NCI-H2029 (cell line): Measurements from ENCODE around the gene PIK3CB.
"Not testable (repeated sequence)": the region's sequence is repeated elsewhere in the genome, so short reads cannot be mapped to it uniquely, and the experiment has no call there.

Source experiments
- DNase-seq: peaks from one replicate; lab custom pipeline; 2025; lab: John Stamatoyannopoulos, UW

The PIK3CB gene

DNA sequence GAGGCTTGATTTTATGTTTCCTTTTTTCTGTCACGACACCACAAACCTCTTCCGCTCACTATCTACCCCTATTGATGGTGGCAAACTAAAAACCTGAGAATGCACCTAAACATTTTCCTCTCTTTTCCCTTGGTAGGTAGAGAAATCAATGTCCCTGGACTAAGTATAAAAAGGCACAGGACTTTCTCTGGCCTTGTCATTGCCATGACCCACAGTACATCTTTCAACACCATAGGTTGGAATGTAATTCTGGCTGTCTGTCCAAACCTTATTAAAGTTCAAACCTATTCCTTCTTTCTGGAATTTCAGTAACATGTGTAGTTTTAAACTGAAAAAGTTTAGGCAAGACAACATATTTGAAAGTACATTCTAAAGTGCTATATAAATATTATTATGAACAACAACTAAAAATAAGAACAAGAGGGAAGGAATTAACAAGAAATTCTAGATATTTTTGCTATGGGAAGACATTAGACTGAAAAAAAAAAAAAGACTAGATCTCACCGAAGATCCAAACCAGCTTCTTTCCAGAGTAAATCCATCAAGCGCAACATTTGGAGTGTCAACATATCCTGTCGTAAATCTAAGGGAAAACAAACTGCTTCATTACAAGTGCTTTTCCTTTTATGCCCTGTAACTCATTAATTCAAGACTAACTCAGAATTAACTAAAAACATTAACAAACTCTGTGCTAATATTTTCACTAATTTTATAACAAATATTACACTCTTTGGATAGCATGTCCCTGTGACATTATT, 153.1 kb downstream of the PIK3CB start:
- no peak for DNase-seq

DNA sequence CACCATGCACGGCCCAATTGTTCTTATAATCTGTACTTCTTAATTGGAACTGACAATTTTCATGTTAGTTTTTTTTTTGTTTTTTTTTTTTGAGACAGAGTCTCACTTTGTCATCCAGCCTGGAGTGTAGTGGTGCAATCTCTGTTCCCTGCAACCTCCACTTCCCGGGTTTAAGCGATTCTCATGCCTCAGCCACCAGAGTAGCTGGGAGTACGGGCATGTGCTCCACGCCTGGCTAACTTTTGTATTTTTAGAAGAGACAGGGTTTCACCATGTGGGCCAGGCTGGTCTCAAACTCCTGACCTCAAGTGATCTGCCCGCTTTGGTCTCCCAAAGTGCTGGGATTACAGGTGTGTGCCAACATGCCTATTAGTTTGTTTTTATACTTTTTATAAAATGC, 153.8 kb downstream of the PIK3CB start:
- DNase-seq, result not testable (repeated sequence)

DNA sequence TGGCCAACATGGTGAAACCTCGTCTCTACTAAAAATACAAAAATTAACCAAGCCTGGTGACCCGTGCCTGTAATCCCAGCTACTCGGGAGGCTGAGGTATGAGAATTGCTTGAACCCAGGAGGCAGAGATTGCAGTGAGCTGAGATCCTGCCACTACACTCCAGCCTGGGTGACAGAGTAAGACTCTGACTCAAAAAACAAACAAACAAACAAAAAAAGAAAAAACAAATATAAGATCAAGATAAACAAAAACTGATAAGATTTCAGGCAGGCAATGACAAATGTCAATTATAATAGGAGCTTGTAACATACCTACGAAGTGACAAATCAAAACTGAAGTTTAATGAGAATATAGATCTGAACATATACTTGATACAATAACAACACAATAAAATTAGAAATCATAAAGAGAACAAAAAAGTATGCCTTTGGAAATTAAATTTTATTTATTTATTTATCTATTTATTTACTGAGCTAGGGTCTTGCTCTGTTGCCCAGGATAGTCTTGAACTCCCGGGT, 155.8 kb downstream of the PIK3CB start:
- DNase-seq, result no peak

DNA sequence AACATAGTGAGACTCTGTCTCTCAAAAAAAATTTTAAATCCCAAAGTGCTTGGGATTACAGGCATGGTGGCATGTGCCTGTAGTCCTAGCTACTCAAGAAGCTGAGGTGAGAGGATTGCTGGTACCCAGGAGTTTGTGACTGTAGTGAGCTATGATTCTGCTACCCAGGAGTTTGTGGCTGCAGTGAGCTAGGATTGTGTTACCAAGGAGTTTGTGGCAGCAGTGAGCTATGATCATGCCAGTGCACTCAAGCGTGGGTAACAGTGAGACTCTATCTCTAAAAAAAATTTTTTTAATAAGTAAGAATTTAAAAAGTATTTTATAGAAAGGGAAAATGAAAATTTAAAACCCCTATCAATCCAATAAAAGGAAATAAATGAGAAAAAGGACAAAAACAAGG, 156.6 kb downstream of the PIK3CB start:
- DNase-seq, result no peak

DNA sequence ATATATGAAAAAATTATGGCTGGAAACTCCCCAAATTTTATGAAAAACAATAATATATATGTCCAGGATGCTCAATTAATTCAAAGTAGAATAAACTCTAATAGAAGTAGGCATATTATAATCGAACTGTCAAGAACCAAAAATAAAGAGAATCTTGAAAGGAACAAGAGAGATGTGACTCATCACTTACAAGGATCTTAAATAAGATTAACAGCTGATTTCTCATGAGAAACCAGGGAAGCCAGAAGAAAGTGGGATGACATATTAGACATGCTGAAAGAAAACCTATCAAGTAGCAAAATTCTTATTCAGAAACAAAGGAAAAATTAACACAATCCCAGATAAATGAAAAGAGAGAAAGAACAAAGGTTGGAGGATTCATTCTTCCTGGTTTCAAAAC, 159.3 kb downstream of the PIK3CB start:
- DNase-seq, result no peak

DNA sequence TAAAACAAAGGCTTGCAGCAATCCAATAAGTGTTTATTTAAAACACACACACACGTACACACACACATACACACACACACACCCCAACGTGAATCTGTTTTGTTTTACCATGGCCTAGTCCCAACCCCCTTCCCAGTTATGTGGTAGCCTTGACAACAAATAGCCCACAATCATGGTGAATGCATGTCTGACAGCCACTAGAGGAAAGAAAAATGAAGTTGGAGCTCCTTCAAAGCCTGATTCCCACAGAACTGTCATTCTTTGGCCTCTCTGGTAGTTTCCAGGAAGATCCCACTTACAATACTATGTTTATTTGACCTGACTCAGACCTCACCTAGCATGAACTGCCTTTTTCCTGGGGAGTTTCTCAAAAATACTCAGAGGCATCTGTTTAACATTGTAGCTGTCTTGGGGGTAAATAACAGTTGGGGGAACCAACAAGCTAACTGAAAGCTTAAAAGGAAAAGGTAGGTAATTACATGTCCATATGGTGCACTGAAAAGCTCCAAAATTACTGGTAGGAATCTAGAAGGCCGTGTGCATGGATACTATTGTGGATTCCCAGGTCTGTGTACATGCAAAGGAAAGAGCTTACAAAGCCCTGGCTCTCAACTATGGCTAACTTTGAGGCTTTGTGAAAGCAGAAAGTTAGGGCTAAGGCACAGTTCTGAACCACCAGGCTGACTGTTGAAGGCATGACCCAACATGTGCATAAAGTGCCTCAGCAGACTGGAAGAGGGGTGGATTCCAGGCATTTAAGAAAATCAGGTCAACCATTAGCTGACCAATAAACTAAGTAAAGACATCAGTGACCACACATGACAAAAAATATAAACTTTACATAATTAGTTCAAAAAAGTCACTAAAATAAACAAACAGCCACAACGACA, 160.8 kb downstream of the PIK3CB start:
- DNase-seq, result no peak

DNA sequence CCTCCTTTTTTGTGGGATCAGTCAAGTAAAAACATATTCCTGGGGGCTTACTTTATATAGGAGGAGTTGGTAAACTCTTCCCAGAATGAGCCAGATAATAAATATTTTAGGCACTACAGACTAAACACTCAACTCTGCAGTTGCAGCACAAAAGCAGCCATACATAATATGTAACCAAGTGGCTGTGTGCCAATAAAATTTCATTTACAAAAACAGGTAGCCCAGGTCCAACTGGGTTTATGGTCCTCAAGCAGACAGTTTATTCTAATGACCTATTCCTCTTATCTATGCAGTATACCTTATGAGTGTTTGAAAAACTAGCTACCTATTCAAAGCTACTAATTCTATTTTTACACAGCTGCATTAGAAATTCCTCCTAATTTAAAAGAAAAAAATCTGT, 164.3 kb downstream of the PIK3CB start:
- peak; percentile 42 for DNase-seq

DNA sequence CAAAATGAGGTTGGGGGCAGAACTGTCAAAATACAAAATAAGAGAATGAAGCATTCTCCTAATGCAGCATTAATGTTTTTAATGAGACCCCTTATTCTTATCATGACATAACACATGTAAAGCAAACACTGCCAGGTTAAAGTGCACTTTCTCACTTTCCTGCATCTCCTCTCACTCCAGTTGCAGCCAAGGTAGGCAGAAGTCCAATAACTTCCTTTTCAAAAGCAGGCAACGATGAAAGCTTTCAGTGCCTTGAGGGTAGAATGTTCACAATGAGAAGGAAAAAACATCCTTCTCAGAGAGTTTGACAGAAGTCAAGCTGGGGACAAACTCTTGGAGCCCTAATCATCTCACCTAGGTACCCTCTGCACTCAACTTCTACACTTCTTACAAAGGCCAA, 166.6 kb downstream of the PIK3CB start:
- DNase-seq, result no peak

DNA sequence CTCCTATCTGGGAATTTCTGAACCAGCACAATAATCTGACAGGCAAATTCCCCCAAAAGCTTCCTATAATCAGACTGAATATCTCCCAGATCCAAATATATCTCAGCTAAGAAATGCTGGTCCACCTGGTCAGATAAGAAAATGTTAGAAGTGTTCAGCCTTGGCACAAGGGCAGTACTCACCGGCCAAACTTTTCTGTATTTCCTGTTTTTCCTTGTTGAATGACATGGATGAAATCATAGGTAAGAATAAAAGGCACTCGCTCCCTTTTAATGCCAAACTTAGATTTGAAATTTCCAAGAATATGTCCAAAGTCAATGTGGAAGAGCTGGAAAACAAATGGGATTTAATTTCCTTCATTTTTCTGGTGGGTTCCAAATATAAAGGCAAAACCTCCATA, 177.2 kb downstream of the PIK3CB start:
- no peak for DNase-seq

DNA sequence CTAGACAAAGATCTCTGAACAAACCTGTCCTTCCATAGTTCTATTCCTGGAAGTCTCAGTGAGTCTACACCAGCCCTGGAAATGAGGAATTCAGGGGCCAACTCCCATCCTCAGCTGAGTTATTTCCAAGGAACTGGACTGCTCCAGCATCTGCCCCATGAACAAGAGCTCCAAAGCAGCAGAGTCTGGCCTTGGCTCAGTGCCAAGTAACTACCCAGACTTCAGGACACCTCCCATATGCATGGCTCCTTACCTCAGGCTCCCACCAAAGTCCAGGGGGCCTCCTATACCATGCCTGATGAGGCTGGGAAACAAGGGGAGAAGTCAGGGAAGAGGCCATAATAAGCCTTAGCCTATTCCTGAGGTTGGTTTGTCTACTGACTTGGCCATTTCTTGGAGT, 181.2 kb downstream of the PIK3CB start:
- DNase-seq, result no peak

DNA sequence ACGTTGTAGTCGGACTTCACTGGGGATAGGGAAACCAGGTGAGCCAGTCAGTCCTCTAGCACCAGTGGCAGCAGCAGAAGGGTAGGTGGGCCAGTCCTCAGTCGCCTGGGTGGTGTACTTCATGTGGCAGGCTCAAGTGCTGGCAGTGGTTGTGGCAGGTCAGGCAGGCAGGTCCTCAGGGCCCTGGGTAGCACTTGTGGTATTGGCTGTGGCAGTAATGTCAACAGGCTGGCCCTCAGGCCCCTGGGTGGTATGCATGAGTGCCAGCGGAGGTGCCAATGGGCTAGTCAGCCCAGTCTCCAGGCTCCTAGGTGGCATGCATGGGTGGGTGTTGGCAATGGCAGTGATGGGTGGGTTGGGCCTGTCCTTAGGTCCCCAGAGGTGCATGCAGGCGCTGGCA, 185.6 kb downstream of the PIK3CB start:
- DNase-seq, result no peak

DNA sequence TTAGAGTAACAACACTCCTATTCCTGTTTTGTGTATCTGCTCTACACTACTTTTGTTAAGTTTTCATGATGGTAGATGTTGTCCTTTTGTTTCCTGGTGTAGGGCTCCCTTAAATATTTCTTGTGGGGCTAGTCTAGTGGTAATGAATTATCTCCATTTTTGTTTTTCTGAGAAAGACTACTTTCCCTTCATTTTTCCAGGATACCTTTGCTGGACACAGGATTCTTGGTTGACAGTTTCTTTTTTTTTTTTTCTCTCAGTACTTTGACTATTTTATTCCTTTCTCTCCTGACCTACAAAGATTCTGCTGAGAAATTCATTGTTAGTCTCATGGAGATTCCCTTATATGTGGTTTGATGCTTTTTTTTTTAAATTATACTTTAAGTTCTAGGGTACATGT, 188.2 kb downstream of the PIK3CB start:
- DNase-seq, result no peak

DNA sequence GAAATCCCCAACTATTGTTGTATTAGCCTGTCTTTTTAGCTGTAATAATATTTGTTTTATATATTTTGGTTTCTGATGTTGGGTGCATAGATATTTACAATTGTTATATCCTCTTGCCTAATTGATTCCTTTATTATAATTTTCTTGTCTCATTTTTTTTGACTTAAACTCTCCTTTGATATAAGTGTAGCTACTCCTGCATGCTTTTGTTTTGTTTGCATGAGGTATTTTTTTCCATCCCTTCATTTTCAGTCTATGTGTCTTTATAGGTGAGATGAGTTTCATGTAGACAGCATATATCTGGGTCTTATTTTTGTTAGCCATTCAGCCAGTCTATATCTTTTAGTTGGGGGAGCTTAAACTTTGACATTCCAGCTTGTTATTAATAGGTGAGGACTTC, 188.7 kb downstream of the PIK3CB start:
- no peak for DNase-seq

DNA sequence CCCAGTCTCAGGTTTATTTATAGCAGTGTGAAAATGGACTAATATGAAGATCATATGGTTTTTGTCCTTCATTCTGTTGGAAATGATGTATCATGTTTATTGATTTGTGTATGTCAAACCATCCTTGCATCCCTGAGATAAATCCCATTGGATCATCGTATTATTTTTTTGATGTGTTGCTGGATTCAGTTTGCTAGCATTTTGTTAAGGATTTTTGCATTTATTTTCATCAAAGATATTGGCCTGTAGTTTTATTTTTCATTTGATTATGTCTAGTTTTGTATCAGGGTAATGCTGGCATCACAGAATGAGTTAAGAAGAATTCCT, 191.8 kb downstream of the PIK3CB start:
- DNase-seq, result no peak

DNA sequence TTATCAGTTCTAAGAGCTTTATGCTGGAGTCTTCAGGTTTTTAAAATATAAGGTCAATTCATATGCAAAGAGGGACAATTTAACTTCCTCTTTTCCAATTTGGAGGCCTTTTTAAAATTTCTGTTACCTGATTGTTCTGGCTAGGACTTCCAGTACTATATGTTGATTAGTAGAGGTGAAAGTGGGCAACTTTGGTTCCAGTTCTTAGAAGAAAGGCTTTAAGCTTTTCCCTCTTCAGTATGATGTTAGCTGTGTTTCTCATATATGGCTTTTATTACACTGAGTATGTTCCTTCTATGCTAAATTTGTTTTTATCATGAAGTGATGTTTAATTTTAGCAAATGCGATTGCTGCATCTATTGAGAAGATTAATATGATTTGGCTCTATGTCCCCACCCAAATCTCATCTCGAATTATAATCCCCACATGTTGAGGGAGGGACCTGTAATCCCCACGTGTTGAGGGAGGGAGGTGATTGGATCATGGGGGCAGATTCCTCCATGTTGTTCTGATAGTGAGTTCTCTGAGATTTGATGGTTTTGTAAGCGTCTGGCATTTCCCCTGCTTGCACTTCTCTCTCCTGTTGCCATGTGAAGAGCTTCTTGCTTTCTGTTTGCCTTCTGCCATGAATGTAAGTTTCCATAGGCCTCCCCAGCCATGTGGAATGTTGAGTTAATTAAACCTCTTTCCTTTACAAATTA, 192.4 kb downstream of the PIK3CB start:
- DNase-seq, result no peak

DNA sequence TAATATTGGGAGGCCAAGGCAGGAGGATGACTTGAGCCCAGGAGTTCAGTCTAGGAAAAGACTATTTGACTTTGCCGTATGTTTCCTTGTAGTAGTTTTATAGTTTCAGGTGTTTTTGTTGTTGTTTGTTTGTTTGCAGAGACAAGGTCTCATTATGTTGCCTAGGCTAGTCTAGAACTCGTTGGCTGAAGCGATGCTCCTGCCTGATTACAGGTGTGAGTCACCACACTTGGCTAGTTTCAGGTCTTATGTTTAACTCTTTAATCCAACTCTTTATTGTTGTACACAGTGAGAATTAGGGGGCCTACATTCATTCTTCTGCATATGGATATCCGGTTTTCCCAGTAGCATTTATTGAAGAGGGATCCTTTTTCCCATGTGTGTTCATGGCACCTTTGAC, 194.2 kb downstream of the PIK3CB start:
- no peak for DNase-seq

DNA sequence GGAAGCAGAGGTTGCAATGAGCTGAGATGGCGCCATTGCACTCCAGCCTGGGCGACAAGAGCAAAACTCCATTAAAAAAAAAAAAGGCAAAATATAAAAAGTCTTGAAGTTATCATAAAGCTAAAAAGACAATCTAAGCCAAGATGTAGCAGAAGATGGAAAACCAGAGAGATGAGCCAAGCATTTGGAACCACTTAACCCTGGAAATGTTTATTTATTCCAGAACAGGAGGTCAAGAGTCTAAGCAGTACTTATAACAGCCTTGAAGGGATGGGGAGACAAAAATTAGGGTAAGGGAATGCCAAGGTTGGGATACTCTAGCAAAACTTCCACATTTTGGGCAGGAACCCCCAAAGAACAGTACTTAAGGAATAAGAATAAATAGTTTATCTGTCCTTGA, 196.1 kb downstream of the PIK3CB start:
- no peak for DNase-seq

DNA sequence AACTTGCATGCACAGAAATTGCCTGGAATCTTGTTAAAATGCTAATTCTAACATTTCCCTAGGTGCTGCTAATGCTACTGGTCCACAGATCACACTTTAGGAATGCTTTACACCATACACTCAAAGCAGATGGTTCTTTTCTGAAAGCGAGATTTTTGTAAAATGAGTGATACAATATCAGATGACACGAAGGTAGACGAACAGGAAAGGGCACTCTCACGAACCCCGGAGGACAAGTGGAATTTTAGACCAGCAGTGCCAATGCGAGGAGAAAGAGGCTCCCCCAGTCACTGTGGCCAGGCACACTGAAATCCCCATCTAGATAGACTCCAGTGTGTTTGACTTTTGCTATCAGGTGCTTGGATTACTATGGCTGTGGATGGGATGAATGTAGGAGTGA, 205.2 kb downstream of the PIK3CB start:
- DNase-seq, result no peak

DNA sequence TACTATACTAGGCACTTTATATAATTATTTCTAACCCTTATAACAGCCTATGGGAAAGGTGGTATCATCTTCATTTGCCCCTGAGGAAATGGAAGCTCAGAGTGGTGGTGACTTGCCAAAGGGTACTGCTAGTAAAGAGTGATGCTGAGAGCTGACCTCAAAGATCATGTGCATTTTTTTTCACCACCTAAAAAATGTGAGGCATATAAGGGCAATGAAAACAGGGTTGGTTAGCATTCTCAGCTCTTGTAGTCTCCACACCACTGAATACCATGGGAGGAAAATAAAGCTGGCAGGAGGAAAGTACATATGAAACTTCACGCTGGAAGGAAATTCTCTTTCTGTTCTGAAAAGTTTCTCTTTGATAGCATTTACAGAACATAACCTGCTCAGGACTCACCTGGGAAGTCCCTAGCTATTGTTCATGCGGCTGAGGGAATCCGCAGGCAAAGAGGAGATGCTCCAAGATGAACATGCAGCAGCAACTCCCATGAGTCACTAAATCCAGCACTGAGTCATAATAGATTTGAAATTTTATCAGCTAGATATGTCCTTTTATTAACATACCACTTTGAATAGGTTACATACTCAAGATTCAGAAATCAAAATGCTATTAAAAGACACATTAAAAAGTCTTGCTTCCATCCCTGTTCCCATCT, 208.9 kb downstream of the PIK3CB start:
- DNase-seq, result no peak

DNA sequence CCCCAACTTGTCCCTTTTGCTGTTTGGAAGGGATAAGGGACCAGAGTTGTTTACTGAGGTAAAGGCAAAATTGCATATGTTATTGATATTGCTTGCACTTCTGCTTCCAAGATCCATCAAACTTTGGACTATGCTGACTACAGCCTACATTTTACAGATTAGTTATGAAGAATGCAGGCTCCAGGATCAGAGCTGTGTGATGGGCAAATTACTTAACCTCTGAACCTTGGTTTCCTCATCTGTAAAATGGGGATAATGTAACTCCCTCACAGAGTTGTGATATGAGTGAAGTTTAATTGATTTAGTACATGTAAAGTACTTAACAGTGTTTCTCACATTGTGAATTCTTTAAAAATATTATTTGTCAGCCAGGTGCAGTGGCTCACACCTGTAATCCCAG, 210.2 kb downstream of the PIK3CB start:
- DNase-seq, result no peak

DNA sequence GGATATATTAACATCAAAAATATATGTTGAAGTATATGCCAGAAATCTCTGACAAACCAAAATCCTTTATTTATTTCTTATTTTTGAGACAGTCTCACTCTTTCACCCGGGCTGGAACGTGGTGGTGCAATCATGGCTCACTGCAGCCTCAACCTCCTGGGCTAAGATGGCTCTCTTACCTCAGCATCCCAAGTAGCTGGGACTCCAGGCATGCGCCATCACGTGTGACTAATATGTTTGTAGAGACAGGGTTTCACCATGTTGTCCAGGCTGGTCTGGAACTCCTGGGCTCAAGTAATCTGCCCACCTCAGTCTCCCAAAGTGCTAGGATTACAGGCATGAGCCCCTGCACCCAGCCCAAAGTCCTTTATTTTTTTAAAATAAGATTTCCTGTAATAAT, 214.3 kb downstream of the PIK3CB start:
- no peak for DNase-seq

DNA sequence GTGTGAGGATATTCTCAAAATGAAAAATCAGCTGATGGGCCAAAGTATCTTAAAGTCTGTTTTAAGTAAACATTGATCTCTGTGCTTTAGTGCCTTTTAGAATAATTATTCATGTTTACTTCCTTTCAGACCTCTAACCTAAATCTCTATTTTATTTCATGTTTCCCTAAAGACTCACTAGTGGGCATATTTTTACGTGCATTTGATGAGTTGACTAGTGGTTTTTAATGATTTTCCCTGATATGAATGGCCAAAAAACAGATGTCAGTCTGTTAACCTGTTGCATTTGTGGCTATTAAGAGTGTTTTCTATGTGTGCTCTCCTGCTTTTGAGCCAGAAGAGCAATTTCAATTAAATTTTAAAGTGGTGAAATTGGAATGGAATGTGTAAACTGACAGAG, 219.3 kb downstream of the PIK3CB start:
- no peak for DNase-seq
